Sigmoid colon (tissue), 7 donors: ENCODE results near the gene PPM1K. TPM values are rescaled to one million over a fixed set of nuclear protein-coding genes. Genes with fewer than 3 reads are reported as not detected.
A peak's percentile ranks its signal among the peaks of the same experiment; 100 is the strongest.

Experiments
- DNase-seq: peaks from one replicate; pipeline ENCODE4 v3.0.0-alpha.2; 2019
- H3K27ac ChIP-seq, 4 donors: fragments of 200-600 bp; sonication (generic); one replicate each; pipeline ENCODE4 v1.5.1; 2016 to 2019; ENCODE audit warnings: mild to moderate bottlenecking in 1 of 4
- H3K27me3 ChIP-seq, 3 donors: fragments of 200-600 bp; sonication (generic); one replicate each; pipeline ENCODE4 v1.5.1; 2019; ENCODE audit warnings: mild to moderate bottlenecking in 1 of 3
- H3K36me3 ChIP-seq, 4 donors: fragments of 200-600 bp; sonication (generic); one replicate each; pipeline ENCODE4 v1.5.1; 2016 to 2019
- H3K4me1 ChIP-seq, 4 donors: fragments of 200-600 bp; sonication (generic); one replicate each; pipeline ENCODE4 v1.5.1; 2017 to 2019
- H3K4me3 ChIP-seq, 4 donors: fragments of 200-600 bp; sonication (generic); one replicate each; pipeline ENCODE4 v1.5.1; 2017 to 2019; ENCODE audit warnings: mild to moderate bottlenecking in 2 of 4, moderate library complexity in 1 of 4
- H3K9me3 ChIP-seq, 4 donors: fragments of 200-600 bp in 3 of 4; sonication (generic) in 3 of 4; one replicate each; pipeline versions ENCODE4 v1.5.1 to v1.6.1; 2013 to 2019
- EP300 ChIP-seq, 4 donors: sonication (generic); formaldehyde crosslinking; IDR thresholded peaks; one replicate each; pipeline ENCODE4 v1.6.1; 2017; ENCODE audit warnings: antibody characterized with exemption in 4 of 4
- POLR2A ChIP-seq, 2 donors: fragments of 450-650 bp; IDR thresholded peaks; one replicate each; pipeline ENCODE4 v1.6.1; 2016; ENCODE audit warnings: antibody characterized with exemption in 2 of 2, mild to moderate bottlenecking in 2 of 2, moderate library complexity in 2 of 2
- POLR2AphosphoS5 ChIP-seq, 4 donors: sonication (generic); formaldehyde crosslinking; IDR thresholded peaks; one replicate each; pipeline ENCODE4 v1.6.1; 2017; ENCODE audit warnings: antibody characterized with exemption in 4 of 4
- WGBS, 2 donors: extraction: QIAGEN DNeasy Blood & Tissue Kit; methylation state at CpG; one replicate each; pipeline ENCODE4 v1.1.7; 2013; 5-methylcytosine and 5-hydroxymethylcytosine counted together
- intact Hi-C: fragments of 100-400 bp; cut with DNase I; formaldehyde crosslinking; loops from one replicate; pipeline ENCODE4 v1.15.1; 2023
- polyA plus RNA-seq, 3 donors: library from polyadenylated mRNA; stranded (reverse); fragments of 200-250 nt; gene quantifications; one replicate each; pipeline ENCODE4 v1.2.3, GENCODE V29; 2013
- total RNA-seq, 4 donors: library from RNA; depleted of rRNA; stranded (reverse); fragments of >200 nt; gene quantifications; one replicate each; pipeline ENCODE4 v1.1.0, GENCODE V29; 2016
- TF ChIP-seq, protein P1 (sequence below), 4 experiments: fragments of 450-650 bp in 3 of 4; fragments of 200-600 bp in 1 of 4; IDR thresholded peaks; one replicate each; pipeline ENCODE4 v1.5.1; 2016 to 2019; ENCODE audit warnings: antibody characterized with exemption in 4 of 4, mild to moderate bottlenecking in 3 of 4, moderate library complexity in 2 of 4
- donor health status: healthy with polysubstance abuse.
- donor health status: Bipolar disorder and iron deficiency.
- donor health status: healthy.

The PPM1K gene
- total and polyA plus RNA-seq, 7 donors: 1.6 to 16.8 (median 14.7) TPM

DNA sequence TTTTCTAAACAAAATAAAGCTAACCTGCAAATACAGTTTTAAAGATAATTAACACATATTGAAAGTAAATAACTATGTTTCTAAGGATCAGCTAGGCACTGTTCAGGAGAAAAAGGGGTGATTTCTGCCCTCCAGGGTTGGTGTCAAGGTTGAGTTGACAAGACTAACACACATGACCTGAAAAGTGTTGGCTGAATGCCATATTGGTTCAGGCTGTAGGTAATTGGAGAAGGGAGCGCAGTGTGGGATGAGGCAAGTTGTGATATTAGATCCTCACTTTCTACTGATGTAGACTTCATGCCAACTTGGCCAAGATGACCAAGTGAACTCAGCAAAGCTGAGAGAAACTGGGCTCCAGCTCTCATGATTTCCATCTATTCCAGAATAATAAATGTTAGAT lies 42.2 kb downstream of the PPM1K start:
- TF ChIP-seq EP300 (IDR thresholded peaks at IDR 0.05) (no peak), POLR2A (IDR thresholded peaks at IDR 0.05) (no peak), POLR2AphosphoS5 (IDR thresholded peaks at IDR 0.05) (no peak)
- TF ChIP-seq, protein P1, sequence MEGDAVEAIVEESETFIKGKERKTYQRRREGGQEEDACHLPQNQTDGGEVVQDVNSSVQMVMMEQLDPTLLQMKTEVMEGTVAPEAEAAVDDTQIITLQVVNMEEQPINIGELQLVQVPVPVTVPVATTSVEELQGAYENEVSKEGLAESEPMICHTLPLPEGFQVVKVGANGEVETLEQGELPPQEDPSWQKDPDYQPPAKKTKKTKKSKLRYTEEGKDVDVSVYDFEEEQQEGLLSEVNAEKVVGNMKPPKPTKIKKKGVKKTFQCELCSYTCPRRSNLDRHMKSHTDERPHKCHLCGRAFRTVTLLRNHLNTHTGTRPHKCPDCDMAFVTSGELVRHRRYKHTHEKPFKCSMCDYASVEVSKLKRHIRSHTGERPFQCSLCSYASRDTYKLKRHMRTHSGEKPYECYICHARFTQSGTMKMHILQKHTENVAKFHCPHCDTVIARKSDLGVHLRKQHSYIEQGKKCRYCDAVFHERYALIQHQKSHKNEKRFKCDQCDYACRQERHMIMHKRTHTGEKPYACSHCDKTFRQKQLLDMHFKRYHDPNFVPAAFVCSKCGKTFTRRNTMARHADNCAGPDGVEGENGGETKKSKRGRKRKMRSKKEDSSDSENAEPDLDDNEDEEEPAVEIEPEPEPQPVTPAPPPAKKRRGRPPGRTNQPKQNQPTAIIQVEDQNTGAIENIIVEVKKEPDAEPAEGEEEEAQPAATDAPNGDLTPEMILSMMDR (IDR thresholded peaks at IDR 0.05): no peak
- H3K4me1 ChIP-seq: no peaks in the 10 kb centered on the region
- H3K27ac ChIP-seq: no peak overlapping the region
- no peak overlapping the region for H3K4me3 ChIP-seq
- H3K27me3 ChIP-seq: no peaks in the 10 kb centered on the region
- 94 to 97% methylated on average over 1 of the region's 1 CpG for WGBS, 2 donors
- no peaks in the 10 kb centered on the region for H3K9me3 ChIP-seq
- intact Hi-C loops: no loop called here
- H3K36me3 ChIP-seq: no peaks in the 10 kb centered on the region
- DNase-seq: no peak

DNA sequence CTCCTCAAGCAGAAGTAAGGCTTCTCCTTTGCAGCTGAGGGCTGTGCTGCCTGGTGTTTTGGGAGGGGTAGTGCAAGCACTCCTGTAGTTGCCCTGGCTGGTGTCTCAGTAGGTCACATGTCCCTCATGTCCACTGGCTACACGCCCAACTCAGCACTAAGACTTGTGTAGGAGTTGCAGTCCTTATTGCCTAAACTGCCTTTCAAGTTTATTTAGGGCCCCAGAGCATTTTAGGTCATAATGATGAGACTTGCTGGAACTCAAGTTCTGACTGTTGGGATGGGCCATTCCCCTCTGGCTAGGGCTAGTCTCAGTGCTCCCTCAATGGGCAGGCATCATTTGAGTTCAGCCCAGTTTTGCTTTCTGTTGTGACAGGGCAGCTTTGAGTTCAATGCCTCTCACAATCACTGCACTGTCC lies 44.1 kb downstream of the PPM1K start:
- intact Hi-C loops: no loop called here
- peak; percentile 77 for DNase-seq
- H3K27ac ChIP-seq: no peak overlapping the region
- WGBS, 2 donors: 79 to 82% methylated on average over 1 of the region's 1 CpG
- H3K27me3 ChIP-seq: no peaks in the 10 kb centered on the region
- no peak for TF ChIP-seq POLR2AphosphoS5 (IDR thresholded peaks at IDR 0.05)
- TF ChIP-seq, protein P1 (IDR thresholded peaks at IDR 0.05): no peak
- TF ChIP-seq EP300 (IDR thresholded peaks at IDR 0.05): no peak
- TF ChIP-seq POLR2A (IDR thresholded peaks at IDR 0.05): no peak
- no peak overlapping the region for H3K4me3 ChIP-seq
- no peaks in the 10 kb centered on the region for H3K9me3 ChIP-seq
- H3K4me1 ChIP-seq: no peaks in the 10 kb centered on the region
- H3K36me3 ChIP-seq: no peaks in the 10 kb centered on the region

DNA sequence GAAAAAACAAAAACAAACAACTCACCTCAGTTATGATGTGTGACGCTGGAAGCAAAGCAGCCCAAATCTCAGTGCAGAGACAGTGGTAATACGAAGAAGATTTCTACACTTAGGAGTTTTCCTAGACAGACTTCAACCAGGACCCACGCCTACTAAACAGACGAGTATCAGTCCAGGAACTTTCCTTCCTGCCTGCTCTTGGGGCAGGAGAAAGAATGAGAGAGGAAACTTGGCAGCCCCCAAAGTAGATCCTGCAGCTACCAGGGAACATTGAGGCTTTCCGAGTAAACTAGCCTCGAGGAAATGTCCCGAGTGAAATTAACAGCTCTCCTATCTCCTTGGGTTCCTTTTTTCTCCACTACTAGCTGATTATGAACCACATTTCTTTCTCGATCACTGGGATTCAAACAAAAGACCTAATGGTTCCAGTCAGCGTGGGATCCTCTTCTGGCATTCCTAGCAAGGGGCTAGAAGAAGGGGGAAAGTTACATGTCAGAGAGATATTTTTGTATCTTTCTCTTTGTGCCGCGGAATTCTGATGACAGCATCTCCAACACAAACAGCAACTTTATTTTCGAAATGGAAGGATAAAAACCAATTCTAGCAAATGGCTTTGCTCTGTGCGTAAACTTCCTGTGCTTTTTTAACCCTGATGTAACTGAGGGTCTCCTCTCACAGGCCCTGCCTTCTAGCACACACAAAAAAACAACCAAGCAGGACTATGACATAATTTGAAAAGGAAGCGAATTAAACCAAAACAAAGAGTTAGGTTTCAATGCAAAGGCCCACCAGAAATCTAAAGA lies 53.2 kb downstream of the PPM1K start:
- Histone ChIP-seq H3K4me3 (peak overlapping the region in 3 of 4 donors; percentile 25 to 36 (median 29)), H3K36me3 (no peaks in the 10 kb centered on the region), H3K27ac (peak overlapping the region; percentile 39 to 72 (median 60)), H3K27me3 (no peaks in the 10 kb centered on the region), H3K9me3 (no peaks in the 10 kb centered on the region), H3K4me1 (peaks cover 0 to 13% (median 0%) of the 10 kb centered on the region in 4 donors)
- TF ChIP-seq EP300 (IDR thresholded peaks at IDR 0.05): no peak
- TF ChIP-seq POLR2A (IDR thresholded peaks at IDR 0.05): no peak
- TF ChIP-seq, protein P1 (IDR thresholded peaks at IDR 0.05): no peak
- TF ChIP-seq POLR2AphosphoS5 (IDR thresholded peaks at IDR 0.05): no peak
- no peak for DNase-seq
- intact Hi-C loops: no loop called here
- 62% methylated on average over 14 of the region's 14 CpGs for WGBS, 2 donors

DNA sequence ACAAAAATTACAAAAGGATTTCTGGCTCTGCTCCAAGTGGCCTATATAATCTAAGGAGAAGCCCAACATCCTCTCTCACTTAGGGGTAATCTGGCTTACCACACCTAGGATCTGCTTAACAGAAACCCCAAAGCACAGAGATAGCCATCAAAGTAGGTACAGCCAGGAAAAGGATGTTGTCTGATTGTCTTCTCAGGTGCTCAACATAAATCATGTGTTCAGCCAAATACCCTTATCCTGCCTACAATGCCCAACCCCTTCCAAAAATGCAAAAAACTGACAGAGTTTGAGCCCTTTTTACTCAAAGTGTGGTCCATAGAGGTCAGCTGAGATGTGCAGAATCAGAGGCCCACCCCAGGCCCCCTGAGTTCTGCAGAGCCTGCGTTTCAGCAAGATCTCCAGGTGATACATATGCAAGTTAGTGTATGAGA lies 53.9 kb downstream of the PPM1K start:
- TF ChIP-seq POLR2A (IDR thresholded peaks at IDR 0.05): no peak
- no peak for TF ChIP-seq EP300 (IDR thresholded peaks at IDR 0.05)
- TF ChIP-seq, protein P1 (IDR thresholded peaks at IDR 0.05): no peak
- no peak for TF ChIP-seq POLR2AphosphoS5 (IDR thresholded peaks at IDR 0.05)
- intact Hi-C loops: no loop called here
- Histone ChIP-seq H3K4me1 (peaks cover 0 to 13% (median 0%) of the 10 kb centered on the region in 4 donors), H3K27me3 (no peaks in the 10 kb centered on the region), H3K36me3 (no peaks in the 10 kb centered on the region), H3K9me3 (no peaks in the 10 kb centered on the region), H3K4me3 (no peak overlapping the region), H3K27ac (peak overlapping the region in 2 of 4 donors; percentile 63 to 72)
- WGBS, 2 donors: 71 to 83% methylated on average over 1 of the region's 1 CpG
- no peak for DNase-seq
